Measurements from ENCODE around the gene DNAH2.

The DNAH2 gene

GRCh38 chr17:7882068-7882467 is 164.5 kb downstream of the DNAH2 start:
- no peak for DNase-seq

DNA sequence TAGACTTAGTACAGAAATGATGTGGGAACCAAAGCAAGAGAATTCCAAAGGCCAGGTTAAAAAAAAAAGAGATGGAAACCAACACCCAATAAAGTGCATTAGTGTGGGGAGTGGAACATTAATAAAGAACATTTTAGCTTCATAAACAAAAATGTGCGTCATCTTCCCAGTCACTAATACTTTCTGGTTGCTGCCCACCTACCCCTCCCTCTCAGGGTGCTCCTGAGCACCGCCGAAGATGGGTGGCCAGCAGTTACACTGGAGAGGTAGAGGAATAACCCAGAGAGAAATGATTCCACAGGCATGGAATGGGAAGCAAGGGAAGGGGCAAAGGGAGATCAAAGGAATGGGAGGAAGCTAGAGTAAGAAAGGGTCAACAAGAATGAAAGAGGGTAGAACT is 165.1 kb downstream of the DNAH2 start:
- no peak for DNase-seq

Data from cortex of kidney (tissue), 1 donor.